ENCODE results near the gene RHBDD1.
A peak's percentile ranks its signal among the peaks of the same experiment; 100 is the strongest.

RHBDD1 gene

GRCh38 chr2:226813148-226813701, 22.6 kb upstream of the RHBDD1 start:
- DNase-seq (ENCODE audit: low spot score): peak; percentile 22
- in situ Hi-C loops (cut with MboI; ENCODE audit: low sequenced_read_pairs, unreplicated experiment): loop anchor here (10.0 to 25.0 kb wide), 3 partner anchors 172 to 1151 kb away; no protein-coding TSS in a partner anchor
- TF ChIP-seq, protein P1, sequence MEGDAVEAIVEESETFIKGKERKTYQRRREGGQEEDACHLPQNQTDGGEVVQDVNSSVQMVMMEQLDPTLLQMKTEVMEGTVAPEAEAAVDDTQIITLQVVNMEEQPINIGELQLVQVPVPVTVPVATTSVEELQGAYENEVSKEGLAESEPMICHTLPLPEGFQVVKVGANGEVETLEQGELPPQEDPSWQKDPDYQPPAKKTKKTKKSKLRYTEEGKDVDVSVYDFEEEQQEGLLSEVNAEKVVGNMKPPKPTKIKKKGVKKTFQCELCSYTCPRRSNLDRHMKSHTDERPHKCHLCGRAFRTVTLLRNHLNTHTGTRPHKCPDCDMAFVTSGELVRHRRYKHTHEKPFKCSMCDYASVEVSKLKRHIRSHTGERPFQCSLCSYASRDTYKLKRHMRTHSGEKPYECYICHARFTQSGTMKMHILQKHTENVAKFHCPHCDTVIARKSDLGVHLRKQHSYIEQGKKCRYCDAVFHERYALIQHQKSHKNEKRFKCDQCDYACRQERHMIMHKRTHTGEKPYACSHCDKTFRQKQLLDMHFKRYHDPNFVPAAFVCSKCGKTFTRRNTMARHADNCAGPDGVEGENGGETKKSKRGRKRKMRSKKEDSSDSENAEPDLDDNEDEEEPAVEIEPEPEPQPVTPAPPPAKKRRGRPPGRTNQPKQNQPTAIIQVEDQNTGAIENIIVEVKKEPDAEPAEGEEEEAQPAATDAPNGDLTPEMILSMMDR (IDR thresholded peaks at IDR 0.05; ENCODE audit: borderline replicate concordance, control extremely low read depth, extremely low read depth, insufficient read depth, missing control alignments): peak; percentile 47

- TF ChIP-seq, protein P1 (IDR thresholded peaks at IDR 0.05; ENCODE audit: borderline replicate concordance, control extremely low read depth, extremely low read depth, insufficient read depth, missing control alignments): no peak
- DNase-seq (ENCODE audit: low spot score): no peak
- in situ Hi-C loops (cut with MboI; ENCODE audit: low sequenced_read_pairs, unreplicated experiment): loop anchor here (10.0 to 25.0 kb wide), 3 partner anchors 166 to 1157 kb away; no protein-coding TSS in a partner anchor
Observed at GRCh38 chr2:226818930-226819329, 16.9 kb upstream of the RHBDD1 start.

- in situ Hi-C loops (cut with MboI; ENCODE audit: low sequenced_read_pairs, unreplicated experiment): no loop called here
- no peak for DNase-seq (ENCODE audit: low spot score)
- TF ChIP-seq, protein P1 (IDR thresholded peaks at IDR 0.05; ENCODE audit: borderline replicate concordance, control extremely low read depth, extremely low read depth, insufficient read depth, missing control alignments): no peak
Observed at GRCh38 chr2:226825056-226825455, 10.8 kb upstream of the RHBDD1 start.

DNA sequence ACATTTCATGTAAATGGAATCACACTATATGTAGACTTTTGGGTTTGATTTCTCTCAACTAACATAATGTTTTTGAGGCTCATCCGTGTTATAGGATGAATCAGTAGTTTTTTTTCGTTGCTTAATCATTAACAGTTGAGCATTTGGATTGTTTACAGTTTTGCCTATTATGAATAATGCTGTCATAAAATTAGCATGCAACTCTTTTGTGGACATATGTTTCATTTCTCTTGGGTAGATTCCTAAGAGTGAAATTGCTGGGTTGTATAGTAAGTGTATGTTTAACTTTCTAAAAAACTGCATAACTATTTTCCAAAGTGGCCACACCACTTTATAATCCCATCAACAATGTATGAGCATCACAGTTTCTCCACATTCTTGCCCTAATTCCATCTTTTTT, 7.7 kb upstream of the RHBDD1 start:
- in situ Hi-C loops (cut with MboI; ENCODE audit: low sequenced_read_pairs, unreplicated experiment): no loop called here
- TF ChIP-seq, protein P1 (IDR thresholded peaks at IDR 0.05; ENCODE audit: borderline replicate concordance, control extremely low read depth, extremely low read depth, insufficient read depth, missing control alignments): no peak
- DNase-seq (ENCODE audit: low spot score): no peak

- in situ Hi-C loops (cut with MboI; ENCODE audit: low sequenced_read_pairs, unreplicated experiment): no loop called here
- TF ChIP-seq, protein P1 (IDR thresholded peaks at IDR 0.05; ENCODE audit: borderline replicate concordance, control extremely low read depth, extremely low read depth, insufficient read depth, missing control alignments): no peak
- no peak for DNase-seq (ENCODE audit: low spot score)
Observed at GRCh38 chr2:226829721-226830631, 5.9 kb upstream of the RHBDD1 start.

DNA sequence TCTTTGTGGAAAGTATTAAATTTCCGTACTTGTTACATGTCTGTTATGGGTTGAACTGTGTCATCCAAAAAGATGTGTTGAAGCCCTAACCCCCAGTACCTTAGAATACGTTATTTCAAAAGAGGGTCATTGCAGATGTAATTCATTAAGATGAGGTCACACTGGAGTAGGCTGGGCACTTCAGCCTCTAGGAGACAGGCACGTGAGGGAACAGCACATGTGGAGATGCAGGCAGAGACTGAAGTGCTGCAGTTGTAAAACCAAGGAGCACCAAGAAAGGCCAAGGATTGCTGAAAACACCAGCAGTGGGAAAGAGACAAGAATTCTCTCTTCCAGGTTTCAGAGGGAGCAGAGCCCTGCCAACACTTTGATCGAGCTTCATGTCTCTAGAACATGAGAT, 4.6 kb upstream of the RHBDD1 start:
- DNase-seq (ENCODE audit: low spot score): no peak
- TF ChIP-seq, protein P1 (IDR thresholded peaks at IDR 0.05; ENCODE audit: borderline replicate concordance, control extremely low read depth, extremely low read depth, insufficient read depth, missing control alignments): no peak
- in situ Hi-C loops (cut with MboI; ENCODE audit: low sequenced_read_pairs, unreplicated experiment): no loop called here

Data from GM13976 (cell line).